Stimulated activated CD8-positive, alpha-beta memory T cell treated with anti-CD3 and anti-CD28 coated beads, Interleukin-12 subunit alpha, Interleukin-12 subunit beta, amount 100 ng/mL, for 1 hour (primary cell): ENCODE results near the gene ANTXRL.
"Not testable (repeated sequence)": the region's sequence is repeated elsewhere in the genome, so short reads cannot be mapped to it uniquely, and the experiment has no call there.

Source experiments
- DNase-seq: peaks from one replicate; pipeline ENCODE4 v3.0.0-alpha.2; 2020; ENCODE audit warnings: low read depth

ANTXRL gene

DNA sequence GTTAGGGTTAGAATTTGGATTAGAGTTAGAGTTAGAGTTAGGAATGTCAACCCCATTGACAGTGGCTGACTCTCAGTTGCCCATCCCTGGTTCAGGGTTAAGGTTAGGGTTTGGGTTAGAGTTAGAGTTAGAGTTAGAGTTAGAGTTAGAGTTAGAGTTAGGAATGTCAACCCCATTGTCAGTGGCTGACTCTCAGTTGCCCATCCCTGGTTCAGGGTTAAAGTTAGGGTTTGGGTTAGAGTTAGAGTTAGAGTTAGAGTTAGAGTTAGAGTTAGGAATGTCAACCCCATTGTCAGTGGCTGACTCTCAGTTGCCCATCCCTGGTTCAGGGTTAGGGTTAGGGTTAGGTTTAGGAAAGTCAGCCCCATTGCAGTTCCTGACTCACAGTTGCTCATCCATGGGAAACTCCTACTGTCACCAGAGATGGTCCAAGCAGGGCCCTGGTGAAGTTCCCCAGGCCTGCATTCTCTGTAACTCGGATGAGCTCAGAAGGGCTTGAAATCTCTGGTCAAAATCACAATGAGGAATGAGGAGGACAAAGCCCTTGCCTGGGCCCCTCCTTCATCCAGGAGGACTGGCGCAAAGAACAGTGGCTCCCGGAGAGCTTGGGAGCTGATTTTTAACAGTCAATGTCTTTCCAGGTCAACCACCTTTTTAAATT, 8.7 kb downstream of the ANTXRL start:
- DNase-seq = not testable (repeated sequence)

DNA sequence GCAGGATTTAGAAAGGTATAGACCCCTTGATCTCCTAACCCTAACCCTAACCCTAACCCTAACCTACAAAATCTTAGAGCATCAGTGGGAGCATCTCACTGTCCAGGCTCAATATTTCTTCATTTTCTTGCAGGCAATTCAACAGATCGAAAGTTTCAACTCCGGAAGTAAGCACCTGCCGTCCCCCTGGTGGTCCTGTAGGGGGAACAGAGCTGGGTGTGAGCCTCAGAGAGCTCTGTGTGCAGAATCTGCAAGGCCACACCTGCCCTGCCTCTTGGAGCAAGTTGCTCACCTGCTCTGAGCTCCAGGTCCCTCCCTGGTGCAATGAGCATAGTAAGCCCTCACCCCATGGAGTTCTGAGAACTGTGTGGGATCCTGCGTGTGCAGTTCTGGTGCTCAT, 9.3 kb downstream of the ANTXRL start:
- not testable (repeated sequence) for DNase-seq

DNA sequence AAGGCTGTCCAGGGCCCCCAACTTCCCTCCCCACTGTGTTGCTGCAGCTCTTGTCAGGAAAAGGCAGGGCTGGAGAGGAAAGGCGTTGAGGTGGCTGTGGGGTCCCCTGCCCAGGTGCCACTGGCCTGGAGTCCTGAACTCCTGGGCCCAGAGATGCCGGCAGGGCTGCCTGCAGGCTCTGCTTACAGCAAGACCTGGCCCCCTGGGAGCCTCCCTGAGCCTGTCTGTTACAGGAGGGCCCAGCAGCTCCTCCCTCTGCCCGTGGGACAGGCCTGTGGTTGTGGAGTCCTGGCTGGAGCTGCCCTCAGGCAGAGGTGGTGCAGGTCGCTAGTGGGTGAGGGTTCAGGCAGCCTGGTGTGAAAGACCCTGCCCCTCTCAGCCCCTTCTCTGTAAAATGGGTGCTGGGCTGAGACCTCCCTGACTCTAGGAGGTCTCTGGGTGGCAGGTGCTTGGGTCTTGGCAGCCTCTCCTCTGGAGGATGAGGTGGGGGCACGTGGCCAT, 9.9 kb downstream of the ANTXRL start:
- DNase-seq = no peak

DNA sequence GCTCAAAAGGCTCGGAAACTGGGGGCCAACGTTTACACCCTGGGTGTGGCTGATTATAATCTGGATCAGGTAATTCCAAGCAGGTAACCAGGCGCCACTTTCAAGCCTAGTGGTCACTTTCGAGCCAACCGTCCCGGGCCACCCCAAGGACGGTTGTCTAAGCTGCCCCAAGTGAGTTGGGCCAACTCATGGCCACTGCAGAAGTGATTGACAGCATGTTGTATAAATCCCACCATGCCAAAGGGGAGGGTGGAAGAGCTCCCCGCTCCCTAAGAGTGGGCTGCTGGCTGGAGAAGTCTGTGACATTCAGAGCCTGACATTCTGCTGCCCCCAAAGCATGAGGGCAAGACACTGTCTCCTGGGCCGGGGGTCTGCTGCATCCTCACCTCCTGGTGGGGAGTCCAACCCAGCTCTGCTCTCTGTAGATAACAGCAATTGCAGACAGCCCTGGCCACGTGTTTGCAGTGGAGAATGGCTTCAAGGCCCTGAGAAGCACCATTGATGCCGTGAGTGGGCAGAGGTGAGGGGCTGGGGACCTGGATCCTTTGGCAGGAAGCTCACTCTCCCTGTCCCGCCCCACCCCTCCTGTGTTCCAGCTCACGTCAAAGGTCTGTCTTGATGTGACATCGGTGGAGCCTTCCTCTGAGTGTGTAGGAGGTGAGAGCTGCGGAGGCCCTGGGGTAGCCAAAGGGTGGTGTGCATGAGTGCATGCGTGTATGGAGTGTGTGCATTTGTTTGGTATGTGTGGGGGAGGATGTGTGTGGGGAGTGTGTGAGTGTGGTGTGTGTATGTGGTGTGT, 10.8 kb downstream of the ANTXRL start:
- DNase-seq = no peak

DNA sequence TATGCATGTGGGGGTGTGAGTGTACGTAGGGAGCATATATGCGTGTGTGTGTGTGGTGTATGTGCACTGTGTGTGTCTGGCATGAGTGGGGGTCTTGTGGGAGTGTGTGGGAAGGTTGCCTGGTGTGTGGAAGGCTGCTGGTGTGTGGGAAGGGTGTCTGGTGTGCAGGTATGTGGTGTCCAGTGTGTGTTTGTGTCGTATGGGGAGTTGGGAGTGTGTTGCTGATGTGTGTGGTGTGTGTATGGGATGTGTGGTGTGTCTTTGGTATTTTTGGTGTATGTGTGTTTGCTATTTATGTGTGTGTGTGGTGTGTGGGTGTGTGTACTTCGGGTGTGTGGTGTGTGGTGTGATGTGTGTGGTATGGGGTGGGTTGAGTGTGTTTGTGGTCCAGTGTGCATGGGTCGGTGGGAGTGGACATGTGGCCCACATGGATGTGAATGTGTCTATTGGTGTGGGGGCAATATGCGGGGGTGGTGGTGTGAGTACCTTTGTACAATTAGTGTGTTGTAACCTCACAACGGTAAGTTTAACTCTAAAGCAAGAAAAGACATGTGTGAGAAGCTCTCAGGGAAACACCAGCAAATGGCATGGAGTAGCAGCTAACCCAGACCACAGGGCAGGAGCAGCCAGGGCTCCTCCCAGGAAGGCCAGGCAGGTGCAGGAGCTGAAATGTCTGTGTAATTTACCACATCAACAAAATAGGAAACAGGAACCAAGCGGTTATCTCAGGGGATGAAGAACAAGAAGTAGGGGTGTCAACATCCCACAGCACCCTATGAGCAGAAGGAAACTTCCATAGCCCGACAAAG, 11.9 kb downstream of the ANTXRL start:
- no peak for DNase-seq

DNA sequence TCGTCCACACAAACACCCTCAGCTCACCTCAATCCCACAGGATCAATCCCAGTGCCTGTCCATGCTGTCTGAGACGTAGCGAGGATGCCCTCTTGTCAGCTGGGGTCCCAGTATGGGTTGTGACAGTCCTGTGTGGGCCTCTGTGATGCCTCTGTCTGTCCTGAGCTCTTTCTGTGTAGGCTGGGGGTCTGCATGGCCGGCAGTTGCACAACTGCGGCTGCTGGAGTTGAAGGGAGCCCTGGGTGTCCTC, 12.4 kb downstream of the ANTXRL start:
- DNase-seq = no peak

DNA sequence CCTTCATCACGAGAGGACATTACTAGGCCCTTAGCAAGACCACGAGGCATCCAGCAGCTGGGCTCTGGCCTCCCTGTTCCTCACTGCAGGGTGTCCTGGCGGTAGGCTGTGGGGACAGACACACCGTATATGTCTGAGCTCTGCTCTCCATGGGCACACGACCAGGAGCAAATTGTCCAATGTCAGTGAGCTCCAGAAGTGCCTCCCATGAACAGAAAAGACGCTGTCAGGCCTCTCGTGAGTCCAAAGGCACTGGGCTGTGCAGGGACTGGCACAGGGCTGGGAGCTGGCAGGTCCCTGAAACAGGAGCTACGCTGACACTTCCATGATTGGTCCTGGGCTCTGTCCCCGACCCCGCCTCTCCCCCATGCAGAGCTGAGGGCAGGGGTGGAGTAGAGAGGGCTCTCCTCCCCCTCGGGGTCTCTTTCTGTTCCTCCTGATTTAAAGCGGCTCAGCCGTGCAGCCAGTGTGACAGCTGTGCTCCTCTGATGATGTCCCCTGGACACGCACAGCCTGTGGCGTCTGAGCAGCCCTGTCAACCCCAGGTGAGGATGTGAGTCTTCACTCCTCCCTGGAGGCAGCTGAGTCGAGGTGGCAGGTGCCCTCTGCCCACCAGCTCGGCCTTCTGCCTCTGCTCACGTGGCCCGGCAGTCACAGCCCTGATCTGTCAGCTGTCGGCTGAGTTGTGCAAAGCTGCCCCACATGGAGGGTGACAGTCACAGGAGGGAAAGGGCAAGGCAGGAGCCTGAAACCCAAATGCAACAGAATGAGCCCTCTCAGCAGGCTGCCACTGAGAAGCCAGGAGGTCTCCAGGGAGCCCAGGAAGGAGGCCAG, 13.0 kb downstream of the ANTXRL start:
- DNase-seq = no peak

DNA sequence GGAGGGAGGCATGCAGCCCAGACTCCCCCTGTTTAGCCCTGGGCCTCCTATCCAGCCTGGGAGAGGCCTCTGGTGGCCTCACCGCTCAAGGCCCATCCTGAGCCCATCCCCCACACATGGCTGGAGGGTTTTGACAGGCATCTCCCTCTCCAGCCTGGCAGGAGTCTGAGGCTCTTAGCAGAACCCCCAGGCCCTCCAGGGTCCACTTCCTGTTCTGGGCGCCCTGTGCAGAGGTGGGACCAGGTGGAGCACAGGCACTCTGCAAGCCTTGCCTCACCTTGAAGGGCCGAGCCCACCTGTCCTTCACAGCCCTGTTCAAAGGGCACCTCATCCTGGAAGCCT, 13.5 kb downstream of the ANTXRL start:
- not testable (repeated sequence) for DNase-seq

DNA sequence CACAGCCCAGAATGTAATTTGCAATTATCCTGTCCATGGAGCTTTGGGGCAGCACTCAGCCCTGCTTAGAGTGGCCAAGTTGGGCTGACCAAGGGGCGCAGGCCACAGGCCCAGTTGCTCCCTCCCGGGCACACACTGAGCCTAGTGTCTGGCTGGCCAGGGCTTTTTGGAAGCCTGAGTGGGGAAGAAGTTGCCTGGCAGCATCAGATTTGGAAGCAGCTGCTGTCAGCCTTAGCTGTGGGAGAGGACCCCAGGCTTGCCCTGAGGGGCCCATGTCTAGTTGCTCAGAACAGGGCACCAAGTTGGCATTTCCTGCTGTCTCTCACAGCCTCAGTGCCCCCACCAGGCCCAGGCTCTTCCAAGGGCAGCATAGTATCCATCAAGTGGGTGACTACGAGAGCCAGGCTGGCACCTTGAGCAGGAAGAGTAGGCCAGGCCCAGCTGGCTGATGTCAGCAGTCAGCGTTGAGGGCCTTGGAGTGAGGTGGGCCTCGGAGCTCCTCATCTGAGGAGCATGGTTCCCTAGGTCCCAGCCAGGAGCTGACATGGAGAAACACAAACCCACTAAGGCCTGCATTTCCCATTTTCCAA, 14.4 kb downstream of the ANTXRL start:
- DNase-seq = no peak

DNA sequence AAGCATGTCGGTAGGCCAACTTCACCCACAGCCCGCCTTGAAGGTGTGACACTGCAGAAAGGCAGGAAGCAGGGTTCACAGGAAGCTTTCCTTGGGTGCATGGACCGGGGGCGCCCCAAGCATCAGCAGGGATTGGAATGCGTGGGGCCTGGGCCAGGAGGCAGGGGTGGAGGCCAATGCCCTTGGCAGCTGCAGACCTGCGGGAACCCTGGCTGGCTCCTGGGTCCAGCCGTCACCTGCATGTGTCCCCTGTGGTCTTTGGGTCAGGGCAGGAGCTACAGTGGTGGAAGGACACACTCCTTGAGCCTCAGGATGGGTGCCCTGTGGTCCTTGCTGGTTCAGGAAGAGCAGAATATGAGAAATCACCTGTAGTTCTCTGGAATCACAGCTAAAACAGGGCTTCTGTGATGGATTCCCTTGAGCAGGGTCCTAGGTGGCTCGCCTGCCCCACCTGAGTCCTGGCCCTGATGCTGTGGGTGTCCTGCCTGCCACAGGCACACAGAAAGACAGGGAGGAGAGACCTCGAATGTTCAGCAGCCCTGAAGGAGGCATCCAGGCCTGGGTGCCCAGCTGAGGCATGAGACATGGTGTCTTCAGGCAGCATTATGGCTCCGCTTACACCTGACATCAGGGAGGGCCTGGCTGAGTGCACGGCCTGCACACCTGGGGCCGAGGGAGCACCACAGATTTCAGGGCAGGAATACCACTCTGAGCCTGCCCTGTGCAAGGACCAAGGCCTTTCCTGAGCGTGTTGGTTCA, 15.1 kb downstream of the ANTXRL start:
- no peak for DNase-seq

DNA sequence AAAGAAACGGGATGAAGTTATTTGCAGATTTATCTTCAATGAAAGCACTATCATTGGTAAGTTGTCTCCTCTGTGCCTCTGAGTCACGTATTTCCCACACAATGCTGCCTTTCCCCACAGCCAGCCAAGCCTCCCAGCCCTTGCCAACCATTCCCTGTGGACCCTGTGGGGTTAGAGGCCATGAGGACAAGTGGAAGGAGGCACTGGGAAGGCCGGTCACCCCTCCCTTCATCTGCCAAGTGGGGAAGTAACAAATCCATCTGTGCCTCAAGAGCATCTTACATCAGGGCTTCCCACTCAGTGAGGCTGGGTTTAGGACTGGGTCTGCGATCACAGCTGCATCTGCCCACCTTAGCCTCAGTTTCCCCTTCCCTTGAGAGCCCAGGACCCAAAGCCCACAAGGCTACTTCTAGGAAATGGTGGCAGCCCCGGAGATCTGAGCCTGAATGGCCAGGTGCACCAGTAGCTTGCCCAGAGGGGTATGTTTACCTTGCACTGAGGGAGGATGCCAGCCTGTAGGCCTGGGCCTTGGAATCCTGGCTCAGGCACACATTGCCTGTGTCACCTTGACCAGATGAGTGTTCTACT, 16.1 kb downstream of the ANTXRL start:
- not testable (repeated sequence) for DNase-seq

DNA sequence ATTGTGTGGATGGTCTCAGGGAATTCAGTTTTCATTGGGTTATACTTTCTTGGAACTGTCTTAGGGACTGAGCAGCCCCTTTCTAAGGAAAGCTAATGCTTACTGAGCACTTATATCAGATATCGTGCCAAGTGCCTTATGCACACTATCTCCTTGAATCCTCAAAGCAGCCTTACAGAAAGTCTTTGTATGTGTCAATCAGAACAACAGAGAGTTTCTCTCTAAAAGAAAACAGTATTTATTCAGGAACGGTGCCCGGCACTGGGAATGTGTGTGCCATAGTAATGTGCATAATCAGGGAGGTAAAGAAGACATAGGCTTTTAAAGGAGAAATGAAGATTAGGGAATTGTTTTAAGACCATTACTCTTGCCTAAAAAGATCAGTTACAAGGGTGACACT, 17.3 kb downstream of the ANTXRL start:
- no peak for DNase-seq

DNA sequence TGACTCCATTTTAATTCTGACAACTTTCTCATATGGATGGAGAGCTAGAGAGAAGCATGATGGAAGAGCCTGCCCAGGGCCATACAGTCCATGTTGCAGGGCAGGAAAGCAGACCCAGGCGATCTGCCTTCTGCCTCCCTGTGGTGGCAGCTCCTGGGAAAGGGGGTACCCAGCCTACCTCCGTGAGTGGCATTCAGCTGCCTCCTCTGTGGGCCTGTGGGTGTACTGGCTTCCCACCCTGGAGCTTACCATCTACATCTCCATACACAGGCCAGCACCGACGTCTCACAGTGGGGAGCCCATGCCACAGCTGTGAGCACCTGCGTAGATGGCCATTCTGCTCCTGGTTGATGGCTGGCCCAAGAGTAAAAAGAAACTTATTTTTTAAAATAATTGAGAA, 17.9 kb downstream of the ANTXRL start:
- not testable (repeated sequence) for DNase-seq

DNA sequence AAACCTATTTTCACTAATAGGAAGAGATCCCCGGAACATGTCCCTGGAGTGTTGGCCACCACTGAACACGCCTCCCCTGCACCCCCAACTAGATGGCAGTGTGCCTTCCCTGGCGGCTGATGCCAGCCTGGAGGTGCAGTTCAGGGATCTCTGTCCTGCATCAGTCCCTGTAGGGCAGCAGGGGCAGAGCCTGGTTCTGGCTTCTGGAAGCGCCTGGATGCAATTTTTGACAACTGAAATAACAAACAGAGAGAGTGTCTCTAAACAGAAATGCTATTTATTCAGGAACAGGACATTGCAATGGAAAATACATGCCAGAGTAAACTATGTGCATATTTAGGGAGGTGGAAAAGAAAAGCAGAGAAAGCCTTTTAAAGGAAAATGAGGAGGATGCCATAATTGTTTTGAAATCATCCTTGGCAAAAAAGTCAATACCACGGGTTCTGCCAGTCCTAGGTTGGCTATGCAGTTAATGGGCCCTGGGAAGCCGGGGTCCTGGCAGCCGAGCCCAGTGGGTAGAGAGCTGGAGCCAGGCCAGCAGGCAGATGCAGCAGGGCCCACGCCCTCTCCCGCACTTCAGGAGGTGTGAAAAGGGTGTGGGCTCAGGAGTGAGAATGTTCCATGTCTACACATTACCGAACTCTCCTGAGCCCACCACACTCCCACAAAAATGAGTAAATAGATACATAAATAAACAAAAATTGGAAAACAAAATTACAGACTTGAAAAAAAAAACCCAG, 18.5 kb downstream of the ANTXRL start:
- DNase-seq = no peak

DNA sequence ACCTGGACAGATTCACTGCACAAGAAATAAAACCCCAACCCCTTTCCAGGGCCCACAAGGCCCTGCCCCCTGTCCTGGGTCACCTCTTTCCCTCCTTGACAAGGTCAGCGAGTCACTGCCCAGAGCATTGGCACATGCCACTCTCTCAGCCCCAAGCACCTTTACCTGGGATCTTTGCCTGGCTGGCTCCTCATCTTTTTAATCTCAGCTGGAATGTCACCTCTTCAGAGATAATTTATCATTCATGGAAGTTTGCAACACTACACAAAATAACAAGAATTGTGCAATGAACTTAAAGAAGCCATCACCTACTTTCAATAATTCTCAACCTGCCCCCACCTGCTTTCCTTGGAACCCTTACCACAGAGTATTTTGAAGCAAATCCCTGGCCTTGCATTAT, 19.2 kb downstream of the ANTXRL start:
- DNase-seq = no peak

DNA sequence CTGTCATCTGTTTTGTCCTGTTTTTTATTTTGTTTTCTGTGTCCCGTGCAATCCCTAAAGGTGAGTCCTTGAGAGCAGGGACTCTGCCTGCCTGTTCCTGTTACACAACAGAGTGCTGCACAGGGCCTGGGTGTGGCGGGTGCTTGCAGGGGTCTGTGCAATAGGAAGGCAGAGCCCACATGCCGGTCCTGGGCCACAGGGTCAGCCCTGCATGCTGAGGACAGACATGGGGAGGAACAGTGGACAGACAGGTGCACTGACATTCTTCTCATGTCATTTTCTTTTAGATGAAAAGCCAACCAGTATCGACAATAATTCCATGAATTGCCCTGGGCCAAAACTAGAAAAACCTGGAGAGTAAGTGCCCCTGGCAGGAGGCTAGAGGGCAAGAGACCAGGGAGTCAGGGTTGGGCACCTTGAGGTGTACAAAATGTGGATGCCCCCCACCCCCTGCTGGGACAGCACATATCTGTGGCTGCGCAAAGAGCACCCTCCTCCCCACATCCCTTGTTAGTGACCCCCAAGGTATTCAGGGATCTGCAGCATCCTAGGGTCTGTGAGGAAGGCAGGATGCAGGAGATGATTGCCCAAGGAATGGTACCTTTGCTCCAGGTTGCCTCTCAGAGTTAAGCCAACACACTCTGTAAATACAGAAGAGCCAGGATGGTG, 19.9 kb downstream of the ANTXRL start:
- DNase-seq = no peak

DNA sequence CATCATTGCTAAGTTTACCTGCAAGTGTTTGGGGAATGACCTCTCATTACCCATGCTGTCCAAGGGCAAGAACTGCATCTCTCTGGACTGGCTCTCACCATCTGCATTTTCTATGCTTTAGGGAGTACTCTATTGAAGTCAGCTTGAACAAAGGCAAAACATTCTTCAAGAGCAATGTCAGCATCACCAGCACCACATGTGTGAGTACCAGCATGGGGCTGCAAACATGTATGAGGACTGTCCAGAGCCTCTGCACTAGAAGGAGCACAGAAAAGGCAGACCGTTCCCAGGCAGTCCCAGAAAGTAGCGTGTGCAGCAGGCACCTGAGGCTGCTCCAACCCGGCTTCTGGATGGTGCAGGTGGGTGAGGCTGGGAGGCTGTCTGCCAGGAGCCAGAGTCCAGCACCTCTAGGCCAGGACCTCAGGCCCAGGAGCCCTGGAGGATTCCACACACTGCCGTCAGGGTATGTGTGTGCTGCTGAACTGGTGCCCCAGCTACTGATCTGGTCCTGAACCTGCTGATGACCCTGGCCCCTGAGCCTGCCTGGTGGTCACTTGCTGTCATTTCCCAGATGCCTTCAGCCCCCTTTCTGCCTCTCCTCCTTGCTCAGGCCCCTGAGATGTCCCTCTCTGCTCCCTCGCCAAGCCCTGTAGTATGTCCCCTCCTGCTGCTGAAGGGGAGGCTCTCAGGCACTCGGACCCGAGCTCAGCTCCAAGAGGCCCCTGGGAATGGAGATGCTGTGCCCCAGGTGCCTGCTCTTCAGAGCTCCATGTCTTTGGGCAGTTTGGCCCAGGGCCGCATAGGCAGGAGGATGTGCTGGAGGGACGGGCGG, 20.7 kb downstream of the ANTXRL start:
- no peak for DNase-seq

DNA sequence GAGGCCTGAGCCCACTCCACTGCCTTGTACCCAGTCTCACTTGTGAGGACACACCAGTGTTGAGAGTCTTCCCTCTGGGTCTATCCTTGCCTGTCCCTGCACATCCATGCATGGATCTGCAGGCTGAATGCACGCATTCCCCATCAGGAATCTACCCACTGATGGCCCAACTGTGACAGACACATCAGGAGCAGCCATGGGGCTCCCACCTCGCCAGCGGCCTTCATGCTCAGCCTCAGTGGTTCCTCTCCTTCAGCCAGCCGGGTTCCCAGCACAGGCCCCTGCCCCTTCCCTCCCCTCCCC, 21.3 kb downstream of the ANTXRL start:
- no peak for DNase-seq
